Neural cell (in vitro differentiated cells): ENCODE measurements around the gene OR6Y1. TPM values are rescaled to one million over a fixed set of nuclear protein-coding genes. Genes with fewer than 3 reads are reported as not detected.

Source experiments
- H2AFZ ChIP-seq: fragments of 200-600, 300-800 bp; sonication (generic), shearing (Covaris generic); 2 replicates; pipeline ENCODE4 v1.6.0; 2014; ENCODE audit warnings: low read depth, mild to moderate bottlenecking, antibody characterized with exemption, low read length, moderate library complexity
- H3F3A ChIP-seq: fragments of 200-600 bp; shearing (Covaris generic); 2 replicates; pipeline ENCODE4 v1.6.1; 2016; ENCODE audit warnings: mild to moderate bottlenecking, moderate library complexity, mixed read lengths, antibody characterized with exemption, low read length; ENCODE audit not compliant: insufficient read depth, poor library complexity, severe bottlenecking
- H3K27ac ChIP-seq: fragments of 200-600, 300-800 bp; sonication (generic), shearing (Covaris generic); 2 replicates; pipeline ENCODE4 v1.5.1; 2014; ENCODE audit warnings: mild to moderate bottlenecking, low read length, moderate library complexity
- H3K27me3 ChIP-seq: fragments of 300-800, 200-600 bp; sonication (generic), shearing (Covaris generic); 2 replicates; pipeline ENCODE4 v1.6.0; 2014; ENCODE audit warnings: mild to moderate bottlenecking, low read depth, low read length, moderate library complexity; ENCODE audit not compliant: insufficient read depth
- H3K36me3 ChIP-seq: fragments of 300-800, 200-600 bp; sonication (generic), shearing (Covaris generic); 2 replicates; pipeline ENCODE4 v1.5.1; 2014; ENCODE audit warnings: mild to moderate bottlenecking, antibody characterized with exemption, low read length, moderate library complexity; ENCODE audit not compliant: insufficient read depth
- H3K4me2 ChIP-seq: fragments of 300-800, 200-600 bp; sonication (generic), shearing (Covaris generic); 2 replicates; pipeline ENCODE4 v1.6.0; 2014; ENCODE audit warnings: mild to moderate bottlenecking, low read length
- H3K4me3 ChIP-seq: fragments of 300-800, 200-600 bp; sonication (generic), shearing (Covaris generic); 2 replicates; pipeline ENCODE4 v1.5.1; 2014; ENCODE audit warnings: mild to moderate bottlenecking, low read length, moderate library complexity
- H3K79me2 ChIP-seq: fragments of 200-600 bp; shearing (Covaris generic); replicated peaks from 2 replicates; pipeline ENCODE4 v1.6.0; 2014; ENCODE audit warnings: mild to moderate bottlenecking, low read length, moderate library complexity; ENCODE audit not compliant: insufficient read depth
- H3K9ac ChIP-seq: fragments of 300-800, 200-600 bp; sonication (generic), shearing (Covaris generic); 2 replicates; pipeline ENCODE4 v1.6.1; 2016; ENCODE audit warnings: mild to moderate bottlenecking, low read length, mixed read lengths
- H3K9me2 ChIP-seq: fragments of 200-600 bp; shearing (Covaris generic); 2 replicates; pipeline ENCODE4 v1.6.1; 2016; ENCODE audit warnings: mild to moderate bottlenecking, low read length, mixed read lengths; ENCODE audit not compliant: insufficient read depth
- H3K9me3 ChIP-seq: fragments of 200-600, 300-800 bp; sonication (generic), shearing (Covaris generic); 2 replicates; pipeline ENCODE4 v1.6.1; 2016; ENCODE audit warnings: mild to moderate bottlenecking, mixed run types, low read length, moderate library complexity, mixed read lengths
- H4K20me1 ChIP-seq: fragments of 200-600 bp; shearing (Covaris generic); 2 replicates; pipeline ENCODE4 v1.6.1; 2016; ENCODE audit warnings: mild to moderate bottlenecking, mixed run types; ENCODE audit not compliant: insufficient read depth
- EP300 ChIP-seq: fragments of 450-650 bp; conservative IDR thresholded peaks from 2 replicates; pipeline ENCODE4 v1.6.1; 2014; ENCODE audit warnings: antibody characterized with exemption, mild to moderate bottlenecking, moderate library complexity; ENCODE audit not compliant: poor library complexity, severe bottlenecking
- EZH2 ChIP-seq: fragments of 200-600, 300-800 bp; shearing (Covaris generic), sonication (generic); IDR thresholded peaks from 2 replicates; pipeline ENCODE4 v1.6.1; 2014; ENCODE audit warnings: antibody characterized with exemption, low read length, borderline replicate concordance, mild to moderate bottlenecking; ENCODE audit not compliant: insufficient read depth, poor library complexity, severe bottlenecking
- MXI1 ChIP-seq: fragments of 450-650 bp; conservative IDR thresholded peaks from 2 replicates; pipeline ENCODE4 v1.6.1; 2014; ENCODE audit warnings: antibody characterized with exemption, mild to moderate bottlenecking; ENCODE audit not compliant: poor library complexity, severe bottlenecking
- POLR2AphosphoS5 ChIP-seq: IDR thresholded peaks from 2 replicates; pipeline ENCODE4 v1.6.1; 2012
- RAD21 ChIP-seq: fragments of 450-650 bp; conservative IDR thresholded peaks from 2 replicates; pipeline ENCODE4 v1.6.1; 2014; ENCODE audit warnings: antibody characterized with exemption, mild to moderate bottlenecking, moderate library complexity
- SMC3 ChIP-seq: fragments of 450-650 bp; conservative IDR thresholded peaks from 2 replicates; pipeline ENCODE4 v1.6.1; 2014; ENCODE audit warnings: antibody characterized with exemption, mild to moderate bottlenecking, moderate library complexity; ENCODE audit not compliant: poor library complexity
- TAF1 ChIP-seq: IDR thresholded peaks from 2 replicates; pipeline ENCODE4 v1.6.1; 2012; ENCODE audit warnings: low read depth
- polyA plus RNA-seq: library from polyadenylated mRNA; depleted of rRNA; stranded (reverse); fragments of >200 nt; gene quantifications from 2 replicates; pipeline ENCODE4 v1.2.3, GENCODE V29; 2014
- TF ChIP-seq, protein P1 (sequence below): fragments of 450-650 bp; IDR thresholded peaks from 2 replicates; pipeline ENCODE4 v1.5.1; 2014; ENCODE audit warnings: antibody characterized with exemption, mild to moderate bottlenecking, moderate library complexity; ENCODE audit not compliant: poor library complexity, severe bottlenecking
- TF ChIP-seq, protein P2 (sequence below): IDR thresholded peaks from 2 replicates; pipeline ENCODE4 v1.6.1; 2012; ENCODE audit warnings: borderline replicate concordance

Gene OR6Y1
- polyA plus RNA-seq, 1 donor from 2014 or later, result not detected

GRCh38 chr1:158509471-158510156, 44.6 kb downstream of the OR6Y1 start:
- Histone ChIP-seq H3K79me2 (no peaks in the 10 kb centered on the region), H4K20me1 (no peaks in the 10 kb centered on the region), H3F3A (no peaks in the 10 kb centered on the region), H3K27me3 (no peaks in the 10 kb centered on the region), H3K27ac (no peak overlapping the region), H3K9me3 (no peaks in the 10 kb centered on the region), H3K36me3 (no peaks in the 10 kb centered on the region), H3K9me2 (no peaks in the 10 kb centered on the region), H3K4me2 (no peak overlapping the region), H2AFZ (no peak overlapping the region), H3K4me3 (no peak overlapping the region), H3K9ac (no peak overlapping the region)
- TF ChIP-seq EP300 (no peak), EZH2 (no peak), SMC3 (no peak), RAD21 (no peak), TAF1 (no peak), POLR2AphosphoS5 (no peak), MXI1 (no peak)
- TF ChIP-seq, protein P1, sequence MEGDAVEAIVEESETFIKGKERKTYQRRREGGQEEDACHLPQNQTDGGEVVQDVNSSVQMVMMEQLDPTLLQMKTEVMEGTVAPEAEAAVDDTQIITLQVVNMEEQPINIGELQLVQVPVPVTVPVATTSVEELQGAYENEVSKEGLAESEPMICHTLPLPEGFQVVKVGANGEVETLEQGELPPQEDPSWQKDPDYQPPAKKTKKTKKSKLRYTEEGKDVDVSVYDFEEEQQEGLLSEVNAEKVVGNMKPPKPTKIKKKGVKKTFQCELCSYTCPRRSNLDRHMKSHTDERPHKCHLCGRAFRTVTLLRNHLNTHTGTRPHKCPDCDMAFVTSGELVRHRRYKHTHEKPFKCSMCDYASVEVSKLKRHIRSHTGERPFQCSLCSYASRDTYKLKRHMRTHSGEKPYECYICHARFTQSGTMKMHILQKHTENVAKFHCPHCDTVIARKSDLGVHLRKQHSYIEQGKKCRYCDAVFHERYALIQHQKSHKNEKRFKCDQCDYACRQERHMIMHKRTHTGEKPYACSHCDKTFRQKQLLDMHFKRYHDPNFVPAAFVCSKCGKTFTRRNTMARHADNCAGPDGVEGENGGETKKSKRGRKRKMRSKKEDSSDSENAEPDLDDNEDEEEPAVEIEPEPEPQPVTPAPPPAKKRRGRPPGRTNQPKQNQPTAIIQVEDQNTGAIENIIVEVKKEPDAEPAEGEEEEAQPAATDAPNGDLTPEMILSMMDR, result no peak
- TF ChIP-seq, protein P2, sequence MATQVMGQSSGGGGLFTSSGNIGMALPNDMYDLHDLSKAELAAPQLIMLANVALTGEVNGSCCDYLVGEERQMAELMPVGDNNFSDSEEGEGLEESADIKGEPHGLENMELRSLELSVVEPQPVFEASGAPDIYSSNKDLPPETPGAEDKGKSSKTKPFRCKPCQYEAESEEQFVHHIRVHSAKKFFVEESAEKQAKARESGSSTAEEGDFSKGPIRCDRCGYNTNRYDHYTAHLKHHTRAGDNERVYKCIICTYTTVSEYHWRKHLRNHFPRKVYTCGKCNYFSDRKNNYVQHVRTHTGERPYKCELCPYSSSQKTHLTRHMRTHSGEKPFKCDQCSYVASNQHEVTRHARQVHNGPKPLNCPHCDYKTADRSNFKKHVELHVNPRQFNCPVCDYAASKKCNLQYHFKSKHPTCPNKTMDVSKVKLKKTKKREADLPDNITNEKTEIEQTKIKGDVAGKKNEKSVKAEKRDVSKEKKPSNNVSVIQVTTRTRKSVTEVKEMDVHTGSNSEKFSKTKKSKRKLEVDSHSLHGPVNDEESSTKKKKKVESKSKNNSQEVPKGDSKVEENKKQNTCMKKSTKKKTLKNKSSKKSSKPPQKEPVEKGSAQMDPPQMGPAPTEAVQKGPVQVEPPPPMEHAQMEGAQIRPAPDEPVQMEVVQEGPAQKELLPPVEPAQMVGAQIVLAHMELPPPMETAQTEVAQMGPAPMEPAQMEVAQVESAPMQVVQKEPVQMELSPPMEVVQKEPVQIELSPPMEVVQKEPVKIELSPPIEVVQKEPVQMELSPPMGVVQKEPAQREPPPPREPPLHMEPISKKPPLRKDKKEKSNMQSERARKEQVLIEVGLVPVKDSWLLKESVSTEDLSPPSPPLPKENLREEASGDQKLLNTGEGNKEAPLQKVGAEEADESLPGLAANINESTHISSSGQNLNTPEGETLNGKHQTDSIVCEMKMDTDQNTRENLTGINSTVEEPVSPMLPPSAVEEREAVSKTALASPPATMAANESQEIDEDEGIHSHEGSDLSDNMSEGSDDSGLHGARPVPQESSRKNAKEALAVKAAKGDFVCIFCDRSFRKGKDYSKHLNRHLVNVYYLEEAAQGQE, result no peak

DNA sequence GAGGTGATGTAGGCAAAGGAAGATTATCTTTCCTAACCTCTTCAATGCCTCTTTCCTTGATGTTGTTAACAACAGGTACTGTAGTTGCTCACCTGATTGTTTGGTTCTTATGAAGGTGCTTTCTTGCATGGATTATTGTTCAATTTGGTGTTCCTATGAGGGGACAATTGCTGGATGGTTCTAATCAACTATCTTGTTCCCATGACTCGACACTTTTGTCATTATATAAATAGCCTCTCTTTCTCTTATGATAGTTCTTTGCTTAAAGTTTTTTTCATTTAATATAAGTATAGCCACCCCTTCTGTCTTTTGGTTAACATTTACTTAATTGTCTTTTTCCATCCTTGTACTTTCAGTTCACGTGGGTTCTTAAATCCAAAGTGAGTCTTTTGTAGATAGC, 46.7 kb downstream of the OR6Y1 start:
- H3K79me2 ChIP-seq, result no peaks in the 10 kb centered on the region
- H3K9me2 ChIP-seq, result no peaks in the 10 kb centered on the region
- H3F3A ChIP-seq, result no peaks in the 10 kb centered on the region
- H3K9ac ChIP-seq, result no peak overlapping the region
- H3K4me3 ChIP-seq, result no peak overlapping the region
- H2AFZ ChIP-seq, result no peak overlapping the region
- H3K27me3 ChIP-seq, result no peaks in the 10 kb centered on the region
- H3K36me3 ChIP-seq, result no peaks in the 10 kb centered on the region
- no peak overlapping the region for H3K4me2 ChIP-seq
- no peaks in the 10 kb centered on the region for H3K9me3 ChIP-seq
- no peak for TF ChIP-seq SMC3
- no peak for TF ChIP-seq TAF1
- no peak for TF ChIP-seq EZH2
- TF ChIP-seq POLR2AphosphoS5, result no peak
- TF ChIP-seq EP300, result no peak
- TF ChIP-seq, protein P1, result no peak
- TF ChIP-seq, protein P2, result no peak
- TF ChIP-seq MXI1, result no peak
- TF ChIP-seq RAD21, result no peak
- H4K20me1 ChIP-seq, result no peaks in the 10 kb centered on the region
- no peak overlapping the region for H3K27ac ChIP-seq
